ENCODE measurements around the gene CANT1.

- no peak for TF ChIP-seq CTCF (IDR thresholded peaks at IDR 0.05; ENCODE audit: low read depth, low read length, missing input control)
- TF ChIP-seq NR2F2 (IDR thresholded peaks at IDR 0.05): no peak
- no peak for TF ChIP-seq HNF4G (IDR thresholded peaks at IDR 0.05)
- TF ChIP-seq JUND (IDR thresholded peaks at IDR 0.05): no peak
- no peak for TF ChIP-seq SP1 (IDR thresholded peaks at IDR 0.05)
- no peak for TF ChIP-seq TAF1 (conservative IDR thresholded peaks at IDR 0.05)
- TF ChIP-seq REST (IDR thresholded peaks at IDR 0.05): no peak
- TF ChIP-seq FOXA2 (IDR thresholded peaks at IDR 0.05): no peak
- TF ChIP-seq RXRA (IDR thresholded peaks at IDR 0.05): no peak
- TF ChIP-seq GABPA (IDR thresholded peaks at IDR 0.05 in 1 of 2, conservative IDR thresholded peaks at IDR 0.05 in 1 of 2): no peak
Observed at GRCh38 chr17:79007504-79008381, 1.8 kb downstream of the CANT1 start.

Data from liver (tissue), 3 donors.